ENCODE results near the gene NAALAD2. TPM values are rescaled to one million over a fixed set of nuclear protein-coding genes. Genes with fewer than 3 reads are reported as not detected.
"Not testable (repeated sequence)": the region's sequence is repeated elsewhere in the genome, so short reads cannot be mapped to it uniquely, and the experiment has no call there.

NAALAD2 gene
- total RNA-seq, 1 experiment from 2014 or later: 0.29 TPM

DNA sequence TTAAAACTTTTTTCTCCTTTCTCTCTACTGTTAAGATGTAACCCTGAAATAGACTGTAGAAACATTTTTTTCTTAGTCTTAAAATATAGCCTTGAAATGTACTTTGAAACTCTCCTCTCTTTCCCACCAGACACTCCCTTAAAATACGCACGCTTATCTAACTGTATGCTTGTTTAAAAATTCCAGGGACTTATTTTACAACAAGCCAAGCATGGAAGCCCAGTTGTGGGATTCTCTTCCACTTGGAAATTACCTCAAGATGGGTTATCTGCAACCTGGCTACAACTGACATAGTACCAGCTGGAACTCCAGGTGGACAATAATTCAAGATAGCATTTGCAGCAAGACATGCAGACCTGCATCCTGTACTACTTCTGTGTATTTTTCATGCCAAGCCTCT is 100.5 kb downstream of the NAALAD2 start:
- CTCF ChIA-PET: no interaction called here
- Histone ChIP-seq H3F3A (ENCODE audit: low read length, unreplicated experiment) (no peaks in the 10 kb centered on the region), H3K9me3 (ENCODE audit: low read length) (no peaks in the 10 kb centered on the region), H3K4me3 (ENCODE audit: low read length) (no peak overlapping the region), H3K9ac (ENCODE audit: low read length) (no peak overlapping the region), H3K27me3 (ENCODE audit: low read length) (peaks cover 56% of the 10 kb centered on the region), H3K36me3 (ENCODE audit: low read depth, low read length) (no peaks in the 10 kb centered on the region), H2AFZ (ENCODE audit: low read length) (no peak overlapping the region), H4K20me1 (ENCODE audit: low read length) (no peaks in the 10 kb centered on the region), H3K79me2 (ENCODE audit: low read length) (no peaks in the 10 kb centered on the region), H3K4me2 (ENCODE audit: low read length) (no peak overlapping the region), H3K27ac (ENCODE audit: low read length) (no peak overlapping the region), H3K9me2 (replicated peaks; ENCODE audit: low read length) (no peaks in the 10 kb centered on the region), H3K4me1 (ENCODE audit: insufficient read depth, low read length) (no peaks in the 10 kb centered on the region)
- no peak for TF ChIP-seq EZH2 (IDR thresholded peaks at IDR 0.05; ENCODE audit: low read length, unreplicated experiment)
- TF ChIP-seq, protein P1, sequence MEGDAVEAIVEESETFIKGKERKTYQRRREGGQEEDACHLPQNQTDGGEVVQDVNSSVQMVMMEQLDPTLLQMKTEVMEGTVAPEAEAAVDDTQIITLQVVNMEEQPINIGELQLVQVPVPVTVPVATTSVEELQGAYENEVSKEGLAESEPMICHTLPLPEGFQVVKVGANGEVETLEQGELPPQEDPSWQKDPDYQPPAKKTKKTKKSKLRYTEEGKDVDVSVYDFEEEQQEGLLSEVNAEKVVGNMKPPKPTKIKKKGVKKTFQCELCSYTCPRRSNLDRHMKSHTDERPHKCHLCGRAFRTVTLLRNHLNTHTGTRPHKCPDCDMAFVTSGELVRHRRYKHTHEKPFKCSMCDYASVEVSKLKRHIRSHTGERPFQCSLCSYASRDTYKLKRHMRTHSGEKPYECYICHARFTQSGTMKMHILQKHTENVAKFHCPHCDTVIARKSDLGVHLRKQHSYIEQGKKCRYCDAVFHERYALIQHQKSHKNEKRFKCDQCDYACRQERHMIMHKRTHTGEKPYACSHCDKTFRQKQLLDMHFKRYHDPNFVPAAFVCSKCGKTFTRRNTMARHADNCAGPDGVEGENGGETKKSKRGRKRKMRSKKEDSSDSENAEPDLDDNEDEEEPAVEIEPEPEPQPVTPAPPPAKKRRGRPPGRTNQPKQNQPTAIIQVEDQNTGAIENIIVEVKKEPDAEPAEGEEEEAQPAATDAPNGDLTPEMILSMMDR (conservative IDR thresholded peaks at IDR 0.05; ENCODE audit: low read depth, low read length): no peak
- no peak for TF ChIP-seq EZH2phosphoT487 (IDR thresholded peaks at IDR 0.05; ENCODE audit: borderline replicate concordance, low read length)
- ATAC-seq: no peak
- intact Hi-C loops (cut with micrococcal nuclease): no loop called here
- no TSS peak for BruUV-seq (replicated peaks)
- POLR2A ChIA-PET (ENCODE audit: unreplicated experiment): no interaction called here
- DNase-seq: no peak

DNA sequence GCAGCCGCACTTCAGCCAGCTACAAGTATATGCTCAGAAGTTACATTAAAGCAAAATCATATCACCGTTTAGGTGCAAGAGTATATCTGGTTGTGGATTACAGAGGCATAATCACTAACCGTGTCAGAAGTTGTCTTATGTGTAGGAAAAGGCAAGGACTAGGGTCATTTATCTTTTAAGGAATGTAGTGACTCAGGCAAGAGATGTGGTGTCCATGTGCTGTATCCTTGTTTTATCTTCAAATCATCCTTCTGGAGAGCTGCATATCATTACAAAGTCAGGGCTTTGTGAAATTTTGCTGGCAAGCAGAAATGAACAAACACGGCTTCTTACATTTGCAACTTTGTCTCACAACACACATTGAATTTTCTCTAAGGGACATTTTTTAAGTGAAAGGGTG is 101.1 kb downstream of the NAALAD2 start:
- no peak for DNase-seq
- no peak overlapping the region for H3K4me3 ChIP-seq (ENCODE audit: low read length)
- BruUV-seq (replicated peaks): no TSS peak
- ATAC-seq: no peak
- ChIA-PET CTCF (no interaction called here), POLR2A (ENCODE audit: unreplicated experiment) (no interaction called here)
- no peaks in the 10 kb centered on the region for H3K36me3 ChIP-seq (ENCODE audit: low read depth, low read length)
- H3K27ac ChIP-seq (ENCODE audit: low read length): no peak overlapping the region
- no peak overlapping the region for H2AFZ ChIP-seq (ENCODE audit: low read length)
- H3K4me1 ChIP-seq (ENCODE audit: insufficient read depth, low read length): no peaks in the 10 kb centered on the region
- no peak overlapping the region for H3K9ac ChIP-seq (ENCODE audit: low read length)
- H3K4me2 ChIP-seq (ENCODE audit: low read length): no peak overlapping the region
- peaks cover 56% of the 10 kb centered on the region for H3K27me3 ChIP-seq (ENCODE audit: low read length)
- no peaks in the 10 kb centered on the region for H3K9me2 ChIP-seq (replicated peaks; ENCODE audit: low read length)
- H4K20me1 ChIP-seq (ENCODE audit: low read length): no peaks in the 10 kb centered on the region
- no peaks in the 10 kb centered on the region for H3F3A ChIP-seq (ENCODE audit: low read length, unreplicated experiment)
- H3K9me3 ChIP-seq (ENCODE audit: low read length): no peaks in the 10 kb centered on the region
- no peaks in the 10 kb centered on the region for H3K79me2 ChIP-seq (ENCODE audit: low read length)
- intact Hi-C loops (cut with micrococcal nuclease): no loop called here
- TF ChIP-seq EZH2 (IDR thresholded peaks at IDR 0.05; ENCODE audit: low read length, unreplicated experiment): no peak
- no peak for TF ChIP-seq EZH2phosphoT487 (IDR thresholded peaks at IDR 0.05; ENCODE audit: borderline replicate concordance, low read length)
- TF ChIP-seq, protein P1 (conservative IDR thresholded peaks at IDR 0.05; ENCODE audit: low read depth, low read length): no peak

- Histone ChIP-seq H3K27me3 (ENCODE audit: low read length) (peaks cover 48% of the 10 kb centered on the region), H3F3A (ENCODE audit: low read length, unreplicated experiment) (no peaks in the 10 kb centered on the region), H3K4me3 (ENCODE audit: low read length) (no peak overlapping the region), H3K4me1 (ENCODE audit: insufficient read depth, low read length) (no peaks in the 10 kb centered on the region), H4K20me1 (ENCODE audit: low read length) (no peaks in the 10 kb centered on the region), H3K36me3 (ENCODE audit: low read depth, low read length) (no peaks in the 10 kb centered on the region), H3K9me3 (ENCODE audit: low read length) (no peaks in the 10 kb centered on the region), H2AFZ (ENCODE audit: low read length) (no peak overlapping the region), H3K9ac (ENCODE audit: low read length) (no peak overlapping the region), H3K9me2 (replicated peaks; ENCODE audit: low read length) (no peaks in the 10 kb centered on the region), H3K4me2 (ENCODE audit: low read length) (no peak overlapping the region), H3K27ac (ENCODE audit: low read length) (no peak overlapping the region), H3K79me2 (ENCODE audit: low read length) (no peaks in the 10 kb centered on the region)
- TF ChIP-seq EZH2phosphoT487 (IDR thresholded peaks at IDR 0.05; ENCODE audit: borderline replicate concordance, low read length) (no peak), EZH2 (IDR thresholded peaks at IDR 0.05; ENCODE audit: low read length, unreplicated experiment) (no peak)
- TF ChIP-seq, protein P1 (conservative IDR thresholded peaks at IDR 0.05; ENCODE audit: low read depth, low read length): no peak
- intact Hi-C loops (cut with micrococcal nuclease): no loop called here
- POLR2A ChIA-PET (ENCODE audit: unreplicated experiment): no interaction called here
- no peak for ATAC-seq
- BruUV-seq (replicated peaks): no TSS peak
- DNase-seq: no peak
- CTCF ChIA-PET: no interaction called here
These were observed 102.5 kb downstream of the NAALAD2 start for GRCh38 chr11:90237004-90237403.

DNA sequence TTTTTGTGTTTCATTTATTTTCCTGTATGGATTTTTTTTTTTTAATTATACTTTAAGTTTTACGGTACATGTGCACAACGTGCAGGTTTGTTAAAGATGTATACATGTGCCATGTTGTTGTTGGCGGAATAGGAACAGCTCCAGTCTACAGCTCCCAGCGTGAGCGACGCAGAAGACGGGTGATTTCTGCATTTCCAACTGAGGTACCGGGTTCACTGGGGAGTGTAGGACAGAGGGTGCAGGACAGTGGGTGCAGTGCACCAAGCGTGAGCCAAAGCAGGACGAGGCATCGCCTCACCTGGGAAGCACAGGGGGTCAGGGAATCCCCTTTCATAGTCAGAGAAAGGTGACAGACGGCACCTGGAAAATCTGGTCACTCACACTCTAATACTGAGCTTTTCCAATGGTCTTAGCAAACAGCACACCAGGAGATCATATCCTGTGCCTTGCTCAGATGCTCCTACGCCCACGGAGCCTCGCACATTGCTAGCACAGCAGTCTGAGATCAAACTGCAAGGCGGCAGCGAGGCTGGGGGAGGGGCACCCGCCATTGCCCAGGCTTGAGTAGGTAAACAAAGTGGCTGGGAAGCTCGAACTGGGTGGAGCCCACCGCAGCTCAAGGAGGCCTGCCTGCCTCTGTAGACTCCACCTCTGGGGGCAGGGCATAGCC is 105.6 kb downstream of the NAALAD2 start:
- BruUV-seq (replicated peaks); H3K4me1 ChIP-seq (ENCODE audit: insufficient read depth, low read length); H3K9ac ChIP-seq (ENCODE audit: low read length); DNase-seq; H3F3A ChIP-seq (ENCODE audit: low read length, unreplicated experiment); H4K20me1 ChIP-seq (ENCODE audit: low read length); H3K9me3 ChIP-seq (ENCODE audit: low read length); intact Hi-C loops (cut with micrococcal nuclease); CTCF ChIA-PET; H3K9me2 ChIP-seq (replicated peaks; ENCODE audit: low read length); POLR2A ChIA-PET (ENCODE audit: unreplicated experiment); H3K36me3 ChIP-seq (ENCODE audit: low read depth, low read length); H3K4me3 ChIP-seq (ENCODE audit: low read length); H3K27ac ChIP-seq (ENCODE audit: low read length); H2AFZ ChIP-seq (ENCODE audit: low read length); H3K79me2 ChIP-seq (ENCODE audit: low read length); ATAC-seq; H3K4me2 ChIP-seq (ENCODE audit: low read length): not testable (repeated sequence)
- H3K27me3 ChIP-seq (ENCODE audit: low read length): peaks cover 42% of the 10 kb centered on the region

Measured in PC-3 (cell line).